ENCODE results near the gene SELENOP.
"Not testable (repeated sequence)": the region's sequence is repeated elsewhere in the genome, so short reads cannot be mapped to it uniquely, and the experiment has no call there.

Gene SELENOP, protein sequence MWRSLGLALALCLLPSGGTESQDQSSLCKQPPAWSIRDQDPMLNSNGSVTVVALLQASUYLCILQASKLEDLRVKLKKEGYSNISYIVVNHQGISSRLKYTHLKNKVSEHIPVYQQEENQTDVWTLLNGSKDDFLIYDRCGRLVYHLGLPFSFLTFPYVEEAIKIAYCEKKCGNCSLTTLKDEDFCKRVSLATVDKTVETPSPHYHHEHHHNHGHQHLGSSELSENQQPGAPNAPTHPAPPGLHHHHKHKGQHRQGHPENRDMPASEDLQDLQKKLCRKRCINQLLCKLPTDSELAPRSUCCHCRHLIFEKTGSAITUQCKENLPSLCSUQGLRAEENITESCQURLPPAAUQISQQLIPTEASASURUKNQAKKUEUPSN
- 0 to 0.63 reads per million in 2 donors for total RNA-seq

DNA sequence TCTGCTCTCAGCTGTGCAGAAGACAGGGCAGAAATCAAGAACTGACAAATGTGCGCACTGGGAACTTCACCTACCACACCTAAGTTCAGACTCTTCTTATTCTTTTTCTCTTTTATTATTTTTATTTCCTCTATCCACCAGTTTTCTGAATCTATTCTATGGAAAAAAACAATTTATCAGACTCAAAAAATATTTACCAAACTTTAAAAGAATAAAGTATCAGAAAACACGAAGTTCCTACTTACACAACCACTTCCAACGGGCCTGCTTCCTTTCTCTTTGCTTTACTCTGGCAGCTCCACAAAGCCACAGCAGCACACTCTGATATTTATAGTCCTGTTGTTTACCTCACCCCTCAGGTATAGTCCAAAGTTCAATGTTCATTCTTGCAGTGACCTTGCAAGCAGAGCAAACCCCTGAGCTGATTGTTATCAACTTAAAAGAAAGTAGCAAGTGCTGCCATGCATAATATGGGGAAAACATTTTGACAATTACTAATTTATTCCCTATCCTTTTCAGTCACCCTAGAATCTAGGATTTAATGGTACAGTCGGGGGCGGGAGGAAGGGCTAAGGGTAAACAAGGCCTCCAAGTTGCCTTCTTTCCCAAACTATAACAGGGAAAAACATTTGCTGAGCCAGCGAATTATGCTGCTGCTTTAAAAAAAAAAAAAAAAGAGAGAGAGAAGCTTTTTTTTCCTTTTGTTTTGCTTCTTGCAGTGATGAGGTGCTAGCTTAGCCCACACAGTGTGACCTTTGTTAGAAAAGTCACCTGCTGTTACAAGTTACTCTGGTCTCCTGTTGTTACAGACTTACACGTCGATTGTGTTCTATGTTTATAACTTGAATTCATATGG, at the start of gene SELENOP:
Gene SELENOP (minus strand): TSS at position 302 of the 856 bp plus-strand sequence. CDS start 3,539 bp downstream, outside the sequence.
- DNase-seq, result no peak

DNA sequence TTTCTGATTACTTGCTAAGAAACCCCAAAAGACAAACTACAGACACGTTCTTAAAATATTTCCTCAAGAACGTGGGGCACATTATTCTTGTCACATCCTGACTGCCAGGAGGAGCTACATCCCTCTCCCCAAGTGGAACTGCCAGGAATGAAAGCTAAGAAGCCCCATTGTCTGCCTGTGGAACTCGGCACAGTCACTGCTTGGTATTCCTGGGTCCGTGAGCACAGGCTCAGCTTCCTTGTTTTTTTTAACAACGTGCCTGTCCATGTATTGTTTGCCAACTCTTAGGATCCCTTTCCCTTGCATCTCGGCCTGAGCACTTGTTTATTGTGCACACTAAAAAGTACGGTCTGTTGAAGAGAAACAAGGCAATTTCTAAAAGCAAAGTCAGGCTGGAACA, 47.0 kb upstream of the SELENOP start:
- no peak for DNase-seq

DNA sequence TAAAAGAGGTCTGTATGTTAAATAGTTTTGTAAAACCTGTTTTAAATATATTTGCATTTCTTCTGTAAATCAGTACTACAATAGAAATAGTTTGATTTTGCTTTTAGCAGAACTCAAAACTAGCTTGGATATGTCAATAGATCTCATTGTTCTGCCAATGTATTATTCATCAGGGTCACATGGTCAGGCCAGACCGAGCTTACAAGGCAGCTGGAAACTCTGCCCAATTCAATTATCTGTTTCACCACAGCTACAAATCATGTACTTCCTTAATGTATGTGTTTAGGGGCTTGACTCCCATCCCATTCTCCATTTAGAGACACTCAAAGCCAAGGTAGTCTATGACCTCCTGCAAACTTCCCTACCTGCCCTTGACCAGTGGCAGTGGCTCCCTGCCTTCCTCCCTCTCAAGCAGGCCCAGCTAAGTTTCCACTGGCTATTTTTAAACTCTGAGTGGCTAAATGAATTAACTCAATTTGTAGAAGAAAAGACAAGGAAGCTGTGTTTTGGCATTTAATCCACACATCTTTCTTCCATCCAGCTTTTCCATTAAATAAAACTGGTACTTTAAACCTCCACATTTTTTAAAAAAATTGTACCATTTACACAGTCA, 46.4 kb upstream of the SELENOP start:
- no peak for DNase-seq

DNA sequence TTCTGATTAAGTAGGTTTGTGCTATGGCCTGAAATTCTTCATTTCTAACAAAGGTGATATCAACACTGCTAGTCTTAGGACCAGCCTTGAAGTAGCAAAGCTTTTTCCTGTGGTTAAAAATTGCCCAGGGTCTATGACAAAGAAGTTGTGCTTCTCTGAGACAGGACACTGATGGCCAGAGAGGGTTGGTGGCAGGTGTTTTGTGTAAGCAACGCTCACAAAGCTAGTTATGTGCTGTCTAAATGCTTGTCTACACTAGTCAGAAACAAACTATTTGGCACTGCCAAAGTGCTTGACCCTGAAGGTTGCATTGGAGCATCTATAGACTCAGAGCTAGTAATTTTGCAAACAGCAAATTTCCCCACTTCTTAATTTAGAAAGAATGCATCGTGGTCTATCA, 44.1 kb upstream of the SELENOP start:
- DNase-seq, result no peak

DNA sequence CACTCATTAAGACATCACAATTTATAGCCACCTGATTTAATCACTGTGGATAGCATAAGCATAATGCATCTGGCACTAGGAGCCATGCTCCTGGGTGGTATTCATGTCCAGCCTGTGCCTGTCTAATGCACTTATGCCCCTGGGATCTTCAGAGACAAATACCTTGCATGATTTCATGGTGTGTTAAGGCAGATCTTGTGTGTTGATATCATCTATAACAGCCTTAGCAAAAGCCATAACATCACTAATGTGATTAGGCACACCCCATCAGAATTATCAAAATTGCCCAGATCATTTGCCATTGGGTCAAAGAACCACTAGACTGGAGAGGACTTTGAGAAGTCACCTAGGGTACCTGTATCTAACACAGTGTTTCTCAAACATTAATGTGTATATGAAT, 43.7 kb upstream of the SELENOP start:
- no peak for DNase-seq

DNA sequence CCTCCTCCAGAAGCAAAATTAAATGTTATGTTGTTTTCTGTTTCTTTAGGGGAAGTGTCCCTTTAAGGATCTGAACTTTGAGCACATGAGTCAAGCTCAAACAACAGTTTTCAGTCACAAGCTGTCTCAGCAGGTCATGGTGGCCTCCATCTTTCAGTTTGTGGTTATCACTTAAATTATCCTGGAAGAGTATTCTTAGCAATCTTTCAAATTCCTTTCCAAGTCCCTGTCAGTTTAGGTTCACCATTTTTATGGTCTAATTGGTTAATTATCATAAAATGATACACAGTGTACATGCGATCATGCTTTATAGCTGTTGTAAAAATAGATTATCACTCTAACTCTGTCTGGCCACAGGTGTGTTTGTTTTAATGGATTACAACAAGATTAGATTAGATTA, 43.1 kb upstream of the SELENOP start:
- no peak for DNase-seq

DNA sequence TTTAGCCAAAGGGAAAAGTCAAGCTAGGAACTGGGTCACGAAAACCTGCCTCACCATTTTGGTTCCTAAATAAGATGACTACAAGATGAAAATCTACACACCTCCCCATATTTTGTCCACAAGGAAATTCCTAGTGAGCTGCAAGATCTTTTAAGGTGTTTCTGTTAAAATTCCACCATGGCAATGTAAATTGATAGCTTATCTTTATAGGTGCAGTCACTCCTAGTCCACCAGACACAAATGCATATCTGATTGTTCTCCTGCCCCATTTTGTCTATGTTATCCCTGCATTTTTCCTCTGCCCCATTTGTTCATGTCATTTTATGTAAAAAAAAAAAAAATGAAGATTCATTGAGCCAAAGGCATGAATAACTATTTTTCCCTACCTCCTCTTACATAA, 41.1 kb upstream of the SELENOP start:
- DNase-seq, result no peak

DNA sequence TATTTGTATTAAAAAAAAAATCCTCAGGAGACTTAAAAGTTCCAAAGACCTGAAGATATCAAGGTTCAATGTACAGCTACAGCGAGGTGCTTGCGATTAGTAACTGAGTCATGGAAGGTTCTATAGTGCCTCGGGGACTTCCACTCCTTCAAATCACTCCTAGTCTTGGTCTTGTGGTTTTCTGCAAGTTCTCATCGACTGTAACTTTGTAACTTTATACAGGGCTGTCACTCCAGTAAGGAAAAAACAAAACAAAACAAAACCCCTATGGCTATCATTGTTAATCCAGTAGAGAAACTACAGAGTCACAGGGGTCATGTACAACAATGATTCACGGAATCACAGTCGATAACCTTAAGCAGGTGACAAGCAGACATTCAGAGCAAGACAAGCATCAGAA, 39.8 kb upstream of the SELENOP start:
- DNase-seq, result no peak

DNA sequence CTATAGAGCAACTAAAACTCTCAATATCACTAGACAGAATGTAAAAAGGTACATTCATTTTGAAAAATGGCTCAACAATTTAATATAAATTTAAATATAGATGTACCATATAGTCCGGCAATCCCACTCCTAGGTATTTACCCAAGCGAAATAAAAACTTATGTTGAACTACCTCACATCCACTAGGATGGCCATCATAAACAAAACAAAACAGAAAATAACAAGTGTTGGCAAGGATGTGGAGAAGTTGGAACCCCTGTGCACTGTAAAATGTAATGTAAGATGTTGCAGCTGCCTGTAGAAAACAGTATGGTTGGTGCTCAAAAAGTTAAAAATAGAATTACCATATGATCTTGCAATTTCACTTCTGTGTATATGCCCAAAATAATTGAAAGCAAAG, 36.9 kb upstream of the SELENOP start:
- no peak for DNase-seq

DNA sequence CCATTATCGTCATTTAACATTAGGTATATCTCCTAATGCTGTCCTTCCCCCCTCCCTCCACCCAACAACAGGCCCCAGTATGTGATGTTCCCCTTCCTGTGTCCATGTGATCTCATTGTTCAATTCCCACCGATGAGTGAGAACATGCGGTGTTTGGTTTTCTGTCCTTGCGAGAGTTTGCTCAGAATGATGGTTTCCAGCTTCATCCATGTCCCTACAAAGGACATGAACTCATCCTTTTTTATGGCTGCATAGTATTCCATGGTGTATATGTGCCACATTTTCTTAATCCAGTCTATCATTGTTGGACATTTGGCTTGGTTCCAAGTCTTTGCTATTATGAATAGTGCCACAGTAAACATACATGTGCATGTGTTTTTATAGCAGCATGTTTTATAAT, 32.7 kb upstream of the SELENOP start:
- DNase-seq, result not testable (repeated sequence)

DNA sequence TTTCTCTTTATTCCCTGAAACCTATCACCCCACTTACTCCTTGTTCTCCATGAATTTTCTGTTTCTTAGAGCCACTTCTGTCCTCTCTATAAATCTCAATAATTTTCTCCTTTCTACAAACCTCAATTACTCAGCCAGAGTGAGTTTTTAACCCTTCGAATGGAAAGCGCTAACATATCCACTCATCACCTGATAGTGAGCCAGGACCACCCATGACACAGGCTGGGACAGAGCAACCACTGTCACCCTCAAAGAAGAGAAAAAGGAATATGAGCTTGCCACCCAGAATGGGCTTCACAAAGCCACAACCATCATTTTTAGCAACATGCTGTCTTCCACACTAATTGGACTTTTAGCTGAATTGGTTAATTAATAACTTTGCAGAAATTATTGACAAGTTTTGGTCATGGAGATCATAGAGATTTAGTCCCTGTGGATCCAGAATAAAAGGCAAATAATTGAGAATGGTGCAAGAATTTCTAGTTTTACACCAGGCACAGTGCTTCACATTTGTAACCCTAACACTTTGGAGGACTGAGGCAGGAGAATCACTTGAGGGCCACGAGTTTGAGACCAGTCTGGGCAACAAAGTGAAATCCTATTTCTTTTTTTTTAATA, 32.1 kb upstream of the SELENOP start:
- DNase-seq, result no peak

DNA sequence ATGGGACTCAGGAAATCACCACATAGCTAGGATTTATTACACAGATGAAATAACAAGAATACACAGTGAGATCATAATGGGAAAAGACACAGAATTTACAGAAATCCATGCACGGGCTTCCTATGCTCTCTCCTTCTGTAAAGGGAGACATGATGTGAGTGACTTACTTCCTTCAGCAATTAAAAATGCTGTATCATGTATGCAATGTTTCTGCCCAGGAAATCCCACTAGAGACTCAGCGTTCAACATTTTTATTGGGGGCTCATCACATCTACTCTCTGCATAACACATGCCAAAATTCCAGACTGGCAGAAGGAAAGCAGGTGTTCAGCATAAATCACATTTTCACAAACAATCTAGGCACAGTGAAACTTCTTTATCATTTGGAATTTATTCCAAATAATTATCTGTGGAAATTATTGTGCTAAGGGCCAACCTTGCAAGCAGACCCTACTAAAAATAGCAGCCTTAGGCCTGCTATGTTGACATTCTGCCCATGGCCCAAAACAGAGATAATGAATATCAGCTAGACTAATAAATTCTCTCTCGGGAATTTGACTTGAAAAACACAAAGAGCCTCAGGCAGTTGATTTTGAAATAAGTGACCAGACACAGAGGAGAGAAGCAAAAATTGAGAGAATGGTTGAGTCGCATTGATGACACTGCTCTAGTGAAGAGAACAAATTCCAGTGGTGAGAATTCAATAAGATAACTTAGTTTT, 31.4 kb upstream of the SELENOP start:
- DNase-seq, result no peak

DNA sequence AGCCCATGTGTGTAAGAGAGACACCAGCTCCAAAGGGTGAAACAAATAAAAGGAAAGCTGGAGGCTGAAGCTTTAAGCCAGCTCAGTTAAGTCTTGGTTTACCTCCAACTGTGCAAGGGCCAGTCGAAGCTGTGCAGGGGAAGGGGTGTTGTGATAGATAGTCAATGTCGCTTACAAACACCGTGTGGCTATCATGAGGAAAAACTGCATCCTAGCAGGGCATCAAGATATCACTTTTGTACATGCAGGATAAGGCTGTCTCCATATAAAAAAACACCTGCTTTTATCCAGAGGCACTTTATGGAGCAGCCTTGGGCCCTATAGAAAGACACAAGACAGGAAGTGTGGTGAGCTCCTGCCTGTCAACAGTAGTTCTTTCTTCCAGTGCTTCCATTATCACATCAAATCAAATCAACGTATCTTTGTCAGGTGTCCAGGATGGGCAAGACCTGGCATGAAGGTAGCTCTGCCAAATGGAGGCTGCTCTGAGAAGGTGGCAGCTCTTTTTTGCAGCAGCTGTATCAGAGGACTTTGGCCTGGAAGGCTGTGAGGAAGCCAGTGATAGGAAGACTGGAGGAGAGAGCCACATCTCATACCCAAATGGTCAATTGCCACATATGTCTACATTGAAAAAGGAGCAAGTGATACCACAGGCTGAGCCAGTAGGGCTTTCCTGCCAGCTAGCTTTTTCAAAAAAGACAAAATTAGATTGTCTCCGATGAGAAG, 29.3 kb upstream of the SELENOP start:
- DNase-seq, result no peak

DNA sequence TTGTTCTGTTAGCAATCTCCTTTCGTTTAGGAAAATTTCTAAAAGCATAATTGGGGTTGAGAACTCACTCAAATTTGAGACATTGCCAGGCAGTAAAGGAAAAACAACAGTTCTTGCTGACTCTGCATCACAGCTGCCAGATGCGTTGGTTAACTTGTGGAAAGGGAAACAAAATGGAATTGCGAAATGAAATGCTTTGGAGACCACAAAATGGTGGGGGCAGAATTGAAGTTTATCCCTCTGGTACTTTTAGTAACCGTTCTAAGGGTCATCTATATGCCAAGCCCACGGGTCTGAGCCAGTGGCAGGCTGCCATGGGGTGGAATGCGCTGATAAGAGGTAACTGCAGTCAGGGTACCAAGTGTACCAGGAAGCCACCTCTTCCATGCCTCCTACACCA, 28.6 kb upstream of the SELENOP start:
- no peak for DNase-seq

DNA sequence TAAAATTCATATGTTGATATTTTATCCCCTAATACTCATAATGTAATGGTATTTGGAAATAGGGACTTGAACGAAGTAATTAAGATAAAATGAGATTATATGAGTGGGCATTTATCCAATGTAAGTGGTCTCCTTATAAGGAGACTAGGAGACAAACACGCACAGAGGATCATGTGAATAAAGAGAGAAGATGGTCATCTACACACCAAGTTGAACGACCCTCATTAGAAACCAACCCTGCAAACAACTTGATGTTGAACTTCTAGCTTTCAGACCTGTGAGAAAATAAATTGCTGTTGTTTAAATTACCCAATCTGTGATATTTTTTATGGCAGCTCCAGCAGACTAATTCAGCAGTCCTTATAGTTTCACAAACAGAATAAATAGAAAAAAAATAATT, 27.5 kb upstream of the SELENOP start:
- DNase-seq, result no peak

DNA sequence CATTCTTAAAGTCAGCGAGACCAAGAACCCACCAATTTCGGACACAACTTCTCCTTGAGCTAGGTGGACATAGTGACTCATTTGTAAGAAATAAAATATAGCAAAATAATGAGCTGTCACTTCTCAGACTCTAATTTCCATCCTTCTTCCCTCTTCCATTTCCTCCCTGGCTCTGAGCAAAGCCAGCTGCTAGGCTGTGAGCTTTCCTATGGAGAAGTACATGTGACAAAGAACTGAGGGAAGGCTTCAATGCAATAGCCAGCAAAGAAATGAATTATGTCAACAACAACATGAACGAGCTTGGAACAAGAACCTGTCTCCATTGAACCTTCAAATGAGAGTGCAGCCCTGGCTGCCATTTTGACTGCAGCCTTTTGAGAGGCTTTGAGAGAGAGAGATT, 25.9 kb upstream of the SELENOP start:
- DNase-seq, result no peak

DNA sequence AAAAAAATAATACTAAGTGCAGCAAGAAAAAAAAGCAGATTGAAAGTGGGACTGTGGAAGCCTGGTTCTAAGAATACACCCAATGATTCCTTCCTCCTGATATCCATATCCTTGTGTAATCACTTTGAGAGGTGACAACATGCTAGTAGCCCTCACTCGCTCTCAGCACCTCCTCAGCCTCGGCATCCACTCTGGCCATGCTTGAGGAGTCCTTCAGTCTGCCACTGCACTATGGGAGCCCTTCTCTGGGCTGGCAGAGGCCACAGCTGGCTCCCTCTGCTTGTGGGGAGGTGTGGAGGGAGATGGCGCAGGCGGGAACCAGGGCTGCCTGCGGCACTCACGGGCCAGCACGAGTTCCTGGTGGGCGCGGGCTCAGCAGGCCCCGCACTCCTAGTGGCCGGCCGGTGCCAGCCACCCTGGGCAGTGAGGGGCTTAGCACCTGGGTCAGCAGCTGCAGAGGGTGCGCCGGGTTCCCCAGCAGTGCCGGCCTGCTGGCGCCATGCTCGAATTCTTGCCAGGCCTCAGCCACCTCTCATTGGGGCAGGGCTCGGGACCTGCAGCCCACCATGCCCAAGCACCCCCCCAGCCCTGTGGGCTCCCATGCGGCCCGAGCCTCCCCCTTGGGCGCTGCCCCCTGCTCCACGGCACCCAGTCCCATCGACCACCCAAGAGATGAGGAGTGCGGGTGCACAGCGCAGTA, 24.5 kb upstream of the SELENOP start:
- no peak for DNase-seq

DNA sequence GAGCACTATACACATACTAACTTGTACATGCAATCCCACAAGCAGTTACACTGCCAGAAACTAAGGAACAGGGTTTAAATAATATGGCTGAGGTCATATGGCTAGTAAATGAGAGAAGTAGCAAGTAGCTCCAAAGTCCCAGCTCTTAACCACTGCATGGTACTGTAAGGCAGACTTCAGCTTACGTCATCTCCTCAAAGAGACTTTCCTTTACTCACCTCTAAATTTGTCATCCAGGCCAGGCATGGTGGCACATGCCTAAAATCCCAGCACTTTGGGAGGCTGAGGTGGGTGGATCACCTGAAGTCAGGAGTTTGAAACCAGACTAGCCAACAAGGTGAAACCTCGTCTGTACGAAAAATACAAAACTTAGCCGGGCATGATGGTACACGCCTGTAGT, 20.4 kb upstream of the SELENOP start:
- DNase-seq, result no peak

DNA sequence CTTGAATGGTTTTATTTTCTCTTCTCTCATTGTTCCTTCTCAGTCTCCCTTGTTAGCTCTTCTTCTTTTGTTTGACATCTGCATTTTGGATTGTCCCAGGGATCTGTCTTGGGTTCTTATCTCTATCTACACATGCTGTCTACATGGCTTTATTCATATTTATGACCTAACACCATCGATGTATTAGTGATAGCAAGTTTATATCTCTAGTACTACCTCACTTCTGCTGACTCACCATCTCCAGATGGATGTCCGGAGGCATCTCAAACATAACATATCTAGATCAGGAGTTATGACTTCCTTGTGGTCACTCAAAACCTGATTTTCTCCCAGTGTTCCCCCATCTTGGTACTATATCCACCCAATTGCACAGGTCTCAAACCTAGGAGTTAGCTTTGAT, 19.2 kb upstream of the SELENOP start:
- no peak for DNase-seq

DNA sequence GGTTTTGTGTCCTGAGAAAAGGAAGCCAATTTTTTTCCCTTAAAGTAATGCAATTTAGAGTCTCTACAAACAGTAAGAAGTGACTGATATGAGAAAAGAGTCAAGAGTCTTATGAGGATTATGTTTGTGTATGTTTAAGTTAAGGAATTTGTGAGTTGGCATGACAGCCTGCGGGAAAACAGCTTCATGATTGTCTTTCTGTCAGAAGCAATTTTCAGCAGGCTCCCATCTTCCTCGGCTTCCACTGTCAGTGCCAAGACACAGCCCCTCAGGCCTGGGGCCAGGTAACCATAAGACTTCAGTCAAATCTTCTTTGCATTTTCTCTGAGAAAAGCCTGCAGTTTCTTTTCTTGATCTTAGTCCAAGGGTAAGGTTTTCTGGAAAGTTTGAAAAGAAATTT, 17.0 kb upstream of the SELENOP start:
- DNase-seq, result no peak

All from T-helper 9 cell (primary cell).